PC-9 (cell line): ENCODE results near the gene UNC13B. TPM values are rescaled to one million over a fixed set of nuclear protein-coding genes. Genes with fewer than 3 reads are reported as not detected.

Source experiments
- BruUV-seq: library from RNA; stranded (reverse); fragments of 400-500 nt; replicated peaks from 2 replicates; lab custom pipeline; 2021; lab: Mats Ljungman, UMichigan
- CTCF ChIA-PET: fragments of 300-600 bp; sonication (Branson Sonifier 250); formaldehyde crosslinking; loops from one replicate; lab custom pipeline; 2022; ENCODE audit warnings: antibody characterized with exemption; lab: Charles Lee
- POLR2A ChIA-PET: fragments of 300-600 bp; sonication (Branson Sonifier 250); formaldehyde crosslinking; loops from one replicate; lab custom pipeline; 2022; ENCODE audit warnings: antibody characterized with exemption; ENCODE audit not compliant: unreplicated experiment; lab: Charles Lee
- DNase-seq, 2 experiments: peaks; one replicate each; pipeline versions ENCODE4 v3.0.0 to v3.0.0-alpha.2; 2015 to 2022; ENCODE audit warnings: mixed read lengths in 1 of 2
- H2AFZ ChIP-seq: fragments of 200-600 bp; sonication (generic); 2 replicates; pipeline ENCODE4 v1.8.1; 2017; ENCODE audit warnings: antibody characterized with exemption
- H3F3A ChIP-seq: fragments of 200-600 bp; sonication (generic); 2 replicates; pipeline ENCODE4 v1.8.1; 2017; ENCODE audit warnings: antibody characterized with exemption, mild to moderate bottlenecking, low read depth; ENCODE audit not compliant: insufficient read depth
- H3K27ac ChIP-seq: fragments of 200-600 bp; sonication (generic); 2 replicates; pipeline ENCODE4 v1.6.1; 2016; ENCODE audit warnings: mixed run types
- H3K27me3 ChIP-seq: fragments of 200-600 bp; sonication (generic); 2 replicates; pipeline ENCODE4 v1.6.1; 2016; ENCODE audit warnings: low read depth, mixed run types; ENCODE audit not compliant: insufficient read depth
- H3K36me3 ChIP-seq: fragments of 200-600 bp; sonication (generic); 2 replicates; pipeline ENCODE4 v1.6.1; 2016; ENCODE audit warnings: low read depth, mixed run types
- H3K4me1 ChIP-seq: fragments of 200-600 bp; sonication (generic); replicated peaks from 2 replicates; pipeline ENCODE4 v1.6.1; 2016; ENCODE audit warnings: mixed run types; ENCODE audit not compliant: insufficient read depth
- H3K4me2 ChIP-seq: fragments of 200-600 bp; sonication (generic); 2 replicates; pipeline ENCODE4 v1.6.1; 2017; ENCODE audit warnings: mixed run types
- H3K4me3 ChIP-seq: fragments of 200-600 bp; sonication (generic); 2 replicates; pipeline ENCODE4 v1.6.1; 2016; ENCODE audit warnings: mixed run types
- H3K79me2 ChIP-seq: fragments of 200-600 bp; sonication (generic); 2 replicates; pipeline ENCODE4 v1.6.1; 2017; ENCODE audit warnings: low read depth, mixed run types
- H3K9me2 ChIP-seq: fragments of 200-600 bp; sonication (generic); 2 replicates; pipeline ENCODE4 v1.8.1; 2017; ENCODE audit warnings: mild to moderate bottlenecking; ENCODE audit not compliant: insufficient read depth
- H3K9me3 ChIP-seq: fragments of 200-600 bp; sonication (generic); 2 replicates; pipeline ENCODE4 v1.8.1; 2016; ENCODE audit warnings: low read depth; ENCODE audit not compliant: insufficient read depth
- H4K20me1 ChIP-seq: fragments of 200-600 bp; sonication (generic); 2 replicates; pipeline ENCODE4 v1.8.1; 2017; ENCODE audit not compliant: insufficient read depth
- CTCF ChIP-seq: fragments of 200-600 bp; sonication (generic); conservative IDR thresholded peaks from 2 replicates; pipeline ENCODE4 v1.6.1; 2017; ENCODE audit warnings: mixed run types, antibody characterized with exemption, mild to moderate bottlenecking, moderate library complexity
- EZH2 ChIP-seq: fragments of 200-600 bp; sonication (generic); IDR thresholded peaks from 2 replicates; pipeline ENCODE4 v1.8.0; 2017; ENCODE audit warnings: antibody characterized with exemption, low read depth
- intact Hi-C: fragments of 100-400 bp; cut with micrococcal nuclease; formaldehyde crosslinking; loops from one replicate; pipeline ENCODE4 v1.10.0; 2022; ENCODE audit not compliant: unreplicated experiment
- total RNA-seq: library from RNA; stranded (reverse); gene quantifications from 2 replicates; pipeline ENCODE4 v1.2.3, GENCODE V29; 2021

UNC13B gene
- total RNA-seq, 1 experiment from 2014 or later: not detected

- Histone ChIP-seq H3K4me2 (no peak overlapping the region), H3K27ac (no peak overlapping the region), H3K79me2 (no peaks in the 10 kb centered on the region), H3K27me3 (no peaks in the 10 kb centered on the region), H3F3A (no peaks in the 10 kb centered on the region), H3K4me3 (no peak overlapping the region), H4K20me1 (no peaks in the 10 kb centered on the region), H3K9me2 (no peaks in the 10 kb centered on the region), H3K4me1 (no peaks in the 10 kb centered on the region), H3K36me3 (no peaks in the 10 kb centered on the region), H2AFZ (no peak overlapping the region), H3K9me3 (no peaks in the 10 kb centered on the region)
- CTCF ChIA-PET: no interaction called here
- BruUV-seq: no TSS peak
- TF ChIP-seq EZH2 (no peak), CTCF (no peak)
- POLR2A ChIA-PET: no interaction called here
- no peak for DNase-seq
- intact Hi-C loops: no loop called here
These were observed 218.8 kb downstream of the UNC13B start for GRCh38 chr9:35380619-35381018.

- CTCF ChIA-PET: no interaction called here
- no TSS peak for BruUV-seq
- TF ChIP-seq EZH2 (no peak), CTCF (no peak)
- Histone ChIP-seq H3K27me3 (0 out of 2 replicates have a peak, but pooled peaks cover 5% of the 10 kb centered on the region), H3K36me3 (no peaks in the 10 kb centered on the region), H3K79me2 (no peaks in the 10 kb centered on the region), H4K20me1 (no peaks in the 10 kb centered on the region), H3K4me1 (no peaks in the 10 kb centered on the region), H3F3A (no peaks in the 10 kb centered on the region), H3K27ac (no peak overlapping the region), H3K9me2 (no peaks in the 10 kb centered on the region), H2AFZ (no peak overlapping the region), H3K4me3 (no peak overlapping the region), H3K4me2 (no peak overlapping the region), H3K9me3 (no peaks in the 10 kb centered on the region)
- POLR2A ChIA-PET: no interaction called here
- no peak for DNase-seq
- intact Hi-C loops: no loop called here
These were observed 223.2 kb downstream of the UNC13B start for GRCh38 chr9:35385042-35385441.

- ChIA-PET CTCF (no interaction called here), POLR2A (no interaction called here)
- Histone ChIP-seq H3K79me2 (no peaks in the 10 kb centered on the region), H3K9me2 (no peaks in the 10 kb centered on the region), H3K36me3 (no peaks in the 10 kb centered on the region), H2AFZ (no peak overlapping the region), H3K4me1 (no peaks in the 10 kb centered on the region), H3K27ac (no peak overlapping the region), H3K4me2 (no peak overlapping the region), H3K27me3 (no peaks in the 10 kb centered on the region; the same call in 1 of the 2 replicates), H3K9me3 (no peaks in the 10 kb centered on the region), H4K20me1 (no peaks in the 10 kb centered on the region), H3K4me3 (no peak overlapping the region), H3F3A (no peaks in the 10 kb centered on the region)
- intact Hi-C loops: no loop called here
- TF ChIP-seq CTCF (no peak), EZH2 (no peak)
- DNase-seq: no peak
- no TSS peak for BruUV-seq
These were observed 233.4 kb downstream of the UNC13B start for GRCh38 chr9:35395076-35395705.
